Femur (tissue), 1 donor: ENCODE measurements around the gene UBAP1.
"Not testable (repeated sequence)": the region's sequence is repeated elsewhere in the genome, so short reads cannot be mapped to it uniquely, and the experiment has no call there.

ENCODE experiments used
- DNase-seq: peaks from one replicate; pipeline ENCODE4 v3.0.0-alpha.2; 2017

UBAP1 gene

GRCh38 chr9:34179213-34180136, 632 bp downstream of the UBAP1 start:
- no peak for DNase-seq

DNA sequence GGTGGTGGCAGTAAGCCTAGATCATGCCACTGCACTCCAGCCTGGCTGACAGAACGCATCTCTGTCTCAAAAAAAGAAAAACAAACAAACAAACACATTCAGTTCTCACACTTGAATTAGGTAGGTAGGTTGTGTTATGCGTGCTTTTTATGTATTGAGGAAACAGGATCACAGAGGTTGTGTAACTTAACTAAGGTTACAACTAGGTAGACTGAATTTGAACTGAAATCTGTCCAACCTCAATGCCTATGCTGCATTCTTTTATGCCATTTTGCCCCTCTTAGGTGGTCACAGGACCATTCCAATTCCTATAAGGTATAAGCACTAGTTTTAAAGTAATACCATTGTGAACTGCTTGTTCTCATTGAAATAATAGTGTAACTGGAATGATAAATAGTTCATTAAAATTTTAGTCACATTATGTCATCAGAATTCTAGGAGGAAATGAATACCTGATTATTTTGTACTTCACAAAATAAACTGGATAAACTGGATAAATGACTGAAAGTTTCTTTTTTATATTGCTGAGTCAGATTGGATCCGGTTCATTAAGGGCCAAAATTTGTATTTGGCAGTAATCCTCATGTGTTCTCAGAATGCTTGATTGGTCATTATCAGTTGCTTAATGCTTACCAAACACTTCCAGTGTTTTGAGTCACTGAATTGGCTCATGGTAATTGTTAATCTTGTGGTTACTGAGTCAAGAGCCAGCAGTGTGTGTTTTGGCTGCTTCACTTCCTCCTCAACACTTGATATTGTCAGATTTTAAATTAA, 7.1 kb downstream of the UBAP1 start:
- no peak for DNase-seq

- no peak for DNase-seq
Observed at GRCh38 chr9:34187891-34188240, 9.0 kb downstream of the UBAP1 start.

DNA sequence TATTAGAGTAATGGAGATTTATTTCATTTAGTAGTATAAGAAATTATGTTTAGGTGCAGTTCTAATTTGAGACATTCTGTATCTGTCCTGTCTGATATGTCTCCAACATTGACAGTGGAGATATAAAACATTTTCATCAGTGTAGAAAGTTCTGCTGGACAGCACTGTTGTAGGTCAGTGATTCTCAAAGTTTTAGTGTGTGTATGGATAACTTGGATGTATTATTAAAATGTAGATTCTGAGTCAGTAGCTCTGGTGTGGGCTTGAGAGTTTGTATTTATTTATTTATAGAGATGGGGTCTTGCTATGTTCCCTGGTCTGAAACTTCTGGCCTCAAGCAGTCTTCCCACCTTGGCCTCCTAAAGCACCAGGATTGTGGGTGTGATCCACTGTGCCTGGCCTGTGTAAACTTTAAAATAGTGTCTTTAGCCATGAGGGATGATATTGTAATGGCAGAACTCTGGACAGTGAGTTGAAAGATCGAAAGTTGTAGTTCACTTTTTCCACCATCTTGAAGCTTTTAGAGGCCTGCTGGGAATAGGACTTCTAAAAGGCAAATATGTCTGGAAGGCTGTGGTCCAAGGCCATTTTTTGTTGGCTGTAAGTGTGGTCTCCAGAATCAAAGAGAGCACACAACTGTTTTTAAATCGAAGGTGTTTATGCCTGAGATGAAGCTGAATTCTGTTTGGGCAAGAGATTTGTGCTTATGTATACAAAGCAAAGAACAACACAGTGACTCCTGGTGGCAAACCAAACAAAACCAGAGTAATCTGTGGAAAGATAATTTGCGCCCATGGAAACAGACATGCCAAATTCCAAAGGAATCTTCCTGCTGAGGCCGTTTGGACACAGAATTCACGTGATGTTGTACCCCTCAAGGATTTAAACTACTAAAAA, 12.4 kb downstream of the UBAP1 start:
- DNase-seq: peak; percentile 27

GRCh38 chr9:34195143-34195542, 16.3 kb downstream of the UBAP1 start:
- DNase-seq: no peak

GRCh38 chr9:34197286-34197685, 18.4 kb downstream of the UBAP1 start:
- DNase-seq: not testable (repeated sequence)

- DNase-seq: peak; percentile 37
Observed at GRCh38 chr9:34197756-34198711, 19.2 kb downstream of the UBAP1 start.

DNA sequence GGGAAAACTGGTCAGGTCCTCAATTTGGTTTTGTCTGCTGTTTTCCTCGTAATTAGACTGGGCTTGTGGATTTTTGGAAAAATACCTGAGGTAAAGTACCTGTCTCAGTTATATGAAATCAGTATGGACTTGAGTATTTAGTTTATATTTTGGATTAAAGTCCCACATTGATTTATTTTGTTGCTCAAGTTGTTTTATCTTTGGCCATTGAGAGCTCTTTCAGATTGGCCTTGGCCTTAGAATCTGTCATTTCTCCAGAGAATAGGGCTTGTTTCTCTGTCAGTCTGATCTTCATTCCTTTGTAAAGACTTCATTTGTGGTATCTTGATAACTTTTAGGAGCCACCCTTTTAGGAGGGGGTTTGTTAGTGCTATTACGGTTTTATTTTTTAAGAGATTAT, 21.2 kb downstream of the UBAP1 start:
- DNase-seq: no peak

DNA sequence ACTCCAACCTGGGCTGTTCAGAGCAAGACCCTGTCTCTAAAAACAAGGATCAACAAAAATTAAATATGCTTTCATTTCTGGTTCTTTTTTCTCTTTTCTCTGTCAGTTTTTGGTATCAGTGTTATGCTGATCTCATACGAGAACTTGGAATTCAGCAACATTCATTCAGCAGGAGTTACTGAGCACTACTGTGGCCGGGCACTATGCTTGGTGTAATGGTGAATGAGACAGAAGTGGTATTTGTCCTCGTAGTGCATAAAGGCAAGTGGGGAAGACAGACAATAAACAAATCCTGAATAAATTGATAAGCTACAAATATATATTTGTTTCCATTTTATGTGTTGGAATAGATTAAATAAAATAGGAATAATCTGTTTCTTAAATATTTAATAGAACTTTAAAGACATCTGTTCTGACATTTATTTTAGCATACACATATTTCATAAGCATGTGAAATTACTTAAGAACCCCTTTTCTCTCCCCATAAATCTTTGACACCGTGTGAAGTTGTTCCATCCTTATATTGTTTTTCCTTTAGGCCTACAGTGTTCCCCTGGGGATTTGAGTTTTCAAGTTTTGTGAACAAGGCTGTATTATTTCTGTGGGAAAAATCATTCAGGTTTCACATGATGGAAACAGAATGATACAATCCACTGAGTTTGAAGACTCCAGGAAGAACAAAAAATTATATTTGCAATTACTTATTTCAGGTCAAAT, 24.6 kb downstream of the UBAP1 start:
- DNase-seq: no peak

GRCh38 chr9:34203992-34204635, 25.3 kb downstream of the UBAP1 start:
- DNase-seq: no peak

DNA sequence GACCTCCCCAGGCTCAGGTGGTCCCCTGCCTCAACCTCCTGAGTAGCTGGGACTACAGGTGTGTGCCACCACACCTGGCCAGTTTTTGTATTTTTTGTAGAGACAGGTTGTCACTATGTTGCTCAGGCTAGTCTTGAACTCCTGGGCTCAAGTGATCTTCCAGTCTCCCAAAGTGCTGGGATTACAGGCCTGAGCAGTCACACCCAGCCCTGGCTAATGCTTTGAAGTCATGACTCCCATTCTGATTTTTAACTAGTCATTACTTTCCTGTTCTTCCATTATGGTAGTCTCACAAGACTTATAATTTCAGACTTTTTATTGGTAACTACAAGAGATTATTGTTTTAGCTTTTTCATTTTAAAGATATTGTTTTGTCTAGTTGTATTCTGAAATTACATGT, 26.3 kb downstream of the UBAP1 start:
- no peak for DNase-seq

DNA sequence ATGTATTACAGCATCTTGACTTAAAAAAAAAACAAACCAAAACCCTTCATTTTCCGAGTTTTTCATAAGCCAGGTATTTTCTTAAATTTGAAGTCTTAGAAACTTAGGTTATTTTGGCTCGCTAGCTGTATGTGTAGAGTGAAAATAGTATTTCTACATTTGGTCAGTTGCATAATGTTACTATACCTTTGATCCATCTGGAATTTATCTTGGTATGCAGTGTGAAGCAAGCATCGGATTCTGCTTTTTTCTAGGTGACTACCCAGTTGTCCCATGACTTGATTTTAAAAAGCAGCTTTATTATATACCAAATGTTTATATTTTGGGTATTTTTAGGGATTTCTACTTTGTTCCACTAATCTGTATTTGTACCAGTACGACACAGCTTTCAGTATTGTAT, 27.7 kb downstream of the UBAP1 start:
- no peak for DNase-seq

- DNase-seq: no peak
Observed at GRCh38 chr9:34211395-34211794, 32.6 kb downstream of the UBAP1 start.

DNA sequence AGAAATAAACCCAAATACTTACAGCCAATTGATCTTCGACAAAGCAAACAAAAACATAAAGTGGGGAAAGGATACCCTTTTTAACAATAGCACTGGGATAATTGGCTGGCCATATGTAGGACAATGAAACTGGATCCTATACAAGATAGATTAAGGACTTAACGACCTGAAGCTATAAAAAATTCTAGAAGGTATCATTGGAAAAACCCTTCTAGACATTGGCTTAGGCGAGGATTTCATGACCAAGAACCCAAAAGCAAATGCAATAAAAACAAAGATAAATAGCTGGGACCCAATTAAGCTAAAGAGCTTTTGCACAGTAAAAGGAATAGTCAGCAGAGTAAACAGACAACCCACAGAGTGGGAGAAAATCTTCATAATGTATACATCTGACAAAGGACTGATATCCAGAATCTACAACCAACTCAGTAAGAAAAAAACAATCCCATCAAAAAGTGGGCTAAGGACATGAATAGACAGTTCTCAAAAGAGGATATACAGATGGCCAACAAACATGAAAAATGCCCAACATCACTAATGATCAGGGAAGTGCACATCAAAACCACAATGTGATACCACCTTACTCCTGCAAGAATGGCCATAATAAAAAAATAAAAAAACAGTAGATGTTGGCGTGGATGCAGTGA, 35.6 kb downstream of the UBAP1 start:
- not testable (repeated sequence) for DNase-seq

DNA sequence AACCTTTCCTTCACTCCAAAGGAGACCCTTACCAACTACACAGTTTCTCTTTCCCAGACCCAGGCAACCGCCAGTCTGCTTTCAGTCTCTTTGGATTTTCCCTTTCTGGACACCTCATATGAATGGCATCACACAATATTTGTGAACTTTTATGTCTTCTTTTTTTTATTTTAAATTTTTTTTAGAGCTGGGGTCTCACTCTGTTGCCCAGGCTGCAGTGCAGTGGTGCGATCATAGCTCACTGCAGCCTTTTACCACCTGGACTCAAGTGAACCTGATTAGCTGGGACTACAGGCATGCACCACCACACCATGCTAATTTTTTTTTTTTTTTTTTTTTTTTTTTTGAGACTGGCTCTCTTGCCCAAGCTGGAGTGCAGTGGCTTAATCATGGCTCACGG, 37.5 kb downstream of the UBAP1 start:
- DNase-seq: no peak

GRCh38 chr9:34217015-34217414, 38.2 kb downstream of the UBAP1 start:
- not testable (repeated sequence) for DNase-seq

- no peak for DNase-seq
Observed at GRCh38 chr9:34218446-34218845, 39.6 kb downstream of the UBAP1 start.

DNA sequence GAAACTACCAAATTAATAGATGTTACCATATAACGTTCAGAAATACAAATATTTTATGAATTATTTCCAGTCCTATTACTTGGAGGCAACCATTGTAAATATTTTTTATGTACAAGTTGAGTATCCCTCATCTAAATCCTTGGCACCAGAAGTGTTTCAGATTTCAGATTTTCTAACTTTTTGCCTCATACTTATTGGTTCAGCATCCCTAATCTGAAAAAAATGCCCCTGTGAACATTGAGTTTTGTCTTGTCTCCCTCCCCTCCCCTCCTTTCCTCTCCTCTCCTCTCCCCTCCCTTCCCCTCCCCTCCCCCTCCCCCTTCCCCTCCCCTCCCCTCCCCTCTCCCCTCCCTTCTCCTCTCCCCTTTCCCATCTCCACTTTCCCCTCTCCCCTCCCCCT, 40.6 kb downstream of the UBAP1 start:
- DNase-seq: no peak

- no peak for DNase-seq
Observed at GRCh38 chr9:34220218-34220617, 41.4 kb downstream of the UBAP1 start.

GRCh38 chr9:34224349-34224748, 45.5 kb downstream of the UBAP1 start:
- no peak for DNase-seq
